ENCODE results near the gene ZMYND8.

DNA sequence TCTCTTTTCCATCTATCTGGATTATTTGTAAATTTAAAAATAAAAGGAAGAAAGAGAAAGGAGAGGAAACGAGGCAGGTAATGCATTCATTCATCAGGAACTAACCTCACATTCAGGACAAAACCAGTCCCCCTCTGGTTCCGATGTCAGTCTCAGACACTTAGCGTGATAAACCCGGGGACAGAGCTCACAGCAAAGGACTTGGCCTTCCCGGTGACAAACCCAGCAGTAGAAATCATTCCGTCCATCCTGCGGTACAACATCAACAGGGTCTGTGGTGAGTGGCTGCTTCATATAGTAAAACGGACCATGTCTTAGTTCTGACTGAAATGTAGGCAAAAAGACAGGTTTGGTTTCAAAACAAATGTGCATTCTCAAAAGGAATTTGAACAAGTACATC is 57.9 kb downstream of the ZMYND8 start:
- no peak for TF ChIP-seq POLR2A (IDR thresholded peaks at IDR 0.05)
- TF ChIP-seq, protein P1, sequence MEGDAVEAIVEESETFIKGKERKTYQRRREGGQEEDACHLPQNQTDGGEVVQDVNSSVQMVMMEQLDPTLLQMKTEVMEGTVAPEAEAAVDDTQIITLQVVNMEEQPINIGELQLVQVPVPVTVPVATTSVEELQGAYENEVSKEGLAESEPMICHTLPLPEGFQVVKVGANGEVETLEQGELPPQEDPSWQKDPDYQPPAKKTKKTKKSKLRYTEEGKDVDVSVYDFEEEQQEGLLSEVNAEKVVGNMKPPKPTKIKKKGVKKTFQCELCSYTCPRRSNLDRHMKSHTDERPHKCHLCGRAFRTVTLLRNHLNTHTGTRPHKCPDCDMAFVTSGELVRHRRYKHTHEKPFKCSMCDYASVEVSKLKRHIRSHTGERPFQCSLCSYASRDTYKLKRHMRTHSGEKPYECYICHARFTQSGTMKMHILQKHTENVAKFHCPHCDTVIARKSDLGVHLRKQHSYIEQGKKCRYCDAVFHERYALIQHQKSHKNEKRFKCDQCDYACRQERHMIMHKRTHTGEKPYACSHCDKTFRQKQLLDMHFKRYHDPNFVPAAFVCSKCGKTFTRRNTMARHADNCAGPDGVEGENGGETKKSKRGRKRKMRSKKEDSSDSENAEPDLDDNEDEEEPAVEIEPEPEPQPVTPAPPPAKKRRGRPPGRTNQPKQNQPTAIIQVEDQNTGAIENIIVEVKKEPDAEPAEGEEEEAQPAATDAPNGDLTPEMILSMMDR (IDR thresholded peaks at IDR 0.05) = no peak
- TF ChIP-seq EP300 (IDR thresholded peaks at IDR 0.05; ENCODE audit: low read depth) = no peak
- no peak for TF ChIP-seq POLR2AphosphoS5 (IDR thresholded peaks at IDR 0.05)
